ENCODE data around the gene PDYN.

PDYN gene

DNA sequence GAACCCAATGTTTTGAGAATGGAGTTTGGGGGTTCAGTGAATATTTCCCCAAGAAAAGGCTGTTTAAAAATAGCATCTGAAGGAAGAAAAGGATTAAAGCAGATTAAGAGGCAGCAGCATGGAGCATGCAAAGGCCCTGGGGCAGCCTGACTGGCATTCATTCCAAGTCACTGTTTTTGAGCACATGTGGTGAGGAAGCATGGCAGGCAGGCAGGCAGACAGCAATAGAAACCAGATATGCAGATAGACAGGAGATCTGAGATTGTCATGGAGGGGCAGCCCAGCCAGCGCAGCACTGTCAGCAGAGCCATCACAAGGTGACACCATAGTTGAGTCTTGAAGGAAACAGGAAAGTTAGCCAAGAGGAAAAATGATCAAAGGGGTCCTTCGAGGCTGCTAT, 60.9 kb downstream of the PDYN start:
- no peaks in the 10 kb centered on the region for H3K9me3 ChIP-seq (ENCODE audit: control insufficient read depth in 1 of 2, low read length in 2 of 2)

DNA sequence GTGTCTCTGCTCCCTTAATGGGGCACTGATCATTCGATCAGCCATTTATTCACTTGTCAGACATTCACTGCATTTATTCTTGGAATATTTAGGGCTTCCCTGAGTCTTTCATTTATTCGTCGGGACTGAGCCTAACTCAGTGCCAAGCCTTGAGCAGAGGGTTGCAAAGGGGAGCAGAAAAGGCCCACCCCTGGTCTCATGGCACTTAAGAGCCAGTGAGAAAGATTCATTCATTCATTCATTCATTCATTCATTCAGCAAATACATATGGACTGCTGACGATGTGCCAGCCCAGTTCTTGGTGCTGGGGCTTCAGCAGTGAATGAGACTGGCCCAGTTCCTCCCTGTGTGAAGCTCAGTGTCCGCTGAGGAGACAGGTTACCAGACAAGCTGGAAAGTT, 62.0 kb downstream of the PDYN start:
- Histone ChIP-seq H3K4me1 (ENCODE audit: control insufficient read depth in 1 of 2, insufficient read depth in 2 of 2, low read length in 2 of 2) (peaks cover 0 to 6% of the 10 kb centered on the region in 2 donors), H3K9me3 (ENCODE audit: control insufficient read depth in 1 of 2, low read length in 2 of 2) (no peaks in the 10 kb centered on the region), H3K27me3 (ENCODE audit: low read depth, low read length) (no peaks in the 10 kb centered on the region), H3K27ac (ENCODE audit: low read length) (no peak overlapping the region), H3K36me3 (ENCODE audit: control insufficient read depth in 1 of 2, insufficient read depth in 2 of 2, low read length in 2 of 2) (peaks cover 0 to 11% of the 10 kb centered on the region in 2 donors), H3K4me3 (ENCODE audit: low read depth in 1 of 2, low read length in 2 of 2) (no peak overlapping the region)

More for the DNA sequence above, 60.9 kb downstream of the PDYN start:
- no peak overlapping the region for H3K27ac ChIP-seq (ENCODE audit: low read length)
- H3K4me3 ChIP-seq (ENCODE audit: low read depth in 1 of 2, low read length in 2 of 2): no peak overlapping the region
- H3K36me3 ChIP-seq (ENCODE audit: control insufficient read depth in 1 of 2, insufficient read depth in 2 of 2, low read length in 2 of 2): peaks cover 0 to 11% of the 10 kb centered on the region in 2 donors
- peaks cover 0 to 6% of the 10 kb centered on the region in 2 donors for H3K4me1 ChIP-seq (ENCODE audit: control insufficient read depth in 1 of 2, insufficient read depth in 2 of 2, low read length in 2 of 2)
- H3K27me3 ChIP-seq (ENCODE audit: low read depth, low read length): no peaks in the 10 kb centered on the region

DNA sequence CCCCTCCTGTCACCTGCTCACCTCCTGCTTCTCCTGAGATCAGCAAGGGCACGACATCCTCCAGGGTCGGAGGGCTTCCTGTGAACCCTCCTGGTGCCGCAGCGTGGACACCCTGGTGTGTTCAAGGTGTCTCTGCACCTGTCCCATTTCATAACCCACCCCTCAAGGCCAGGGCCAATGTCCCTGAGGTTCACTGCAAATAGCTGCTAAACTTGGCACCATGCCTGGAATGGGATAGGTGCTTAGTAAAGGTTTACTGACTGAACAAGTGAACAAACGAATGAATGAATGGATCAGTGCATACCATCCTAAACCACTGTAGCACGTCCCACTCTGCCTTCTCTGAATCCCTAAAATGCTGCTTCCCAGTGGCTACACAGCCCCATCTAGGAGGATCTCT, 63.7 kb downstream of the PDYN start:
- Histone ChIP-seq H3K27me3 (ENCODE audit: low read depth, low read length) (no peaks in the 10 kb centered on the region), H3K27ac (ENCODE audit: low read length) (no peak overlapping the region), H3K9me3 (ENCODE audit: control insufficient read depth in 1 of 2, low read length in 2 of 2) (no peaks in the 10 kb centered on the region), H3K4me3 (ENCODE audit: low read depth in 1 of 2, low read length in 2 of 2) (no peak overlapping the region), H3K4me1 (ENCODE audit: control insufficient read depth in 1 of 2, insufficient read depth in 2 of 2, low read length in 2 of 2) (peaks cover 0 to 11% of the 10 kb centered on the region in 2 donors), H3K36me3 (ENCODE audit: control insufficient read depth in 1 of 2, insufficient read depth in 2 of 2, low read length in 2 of 2) (peaks cover 6 to 9% of the 10 kb centered on the region in 2 donors)

DNA sequence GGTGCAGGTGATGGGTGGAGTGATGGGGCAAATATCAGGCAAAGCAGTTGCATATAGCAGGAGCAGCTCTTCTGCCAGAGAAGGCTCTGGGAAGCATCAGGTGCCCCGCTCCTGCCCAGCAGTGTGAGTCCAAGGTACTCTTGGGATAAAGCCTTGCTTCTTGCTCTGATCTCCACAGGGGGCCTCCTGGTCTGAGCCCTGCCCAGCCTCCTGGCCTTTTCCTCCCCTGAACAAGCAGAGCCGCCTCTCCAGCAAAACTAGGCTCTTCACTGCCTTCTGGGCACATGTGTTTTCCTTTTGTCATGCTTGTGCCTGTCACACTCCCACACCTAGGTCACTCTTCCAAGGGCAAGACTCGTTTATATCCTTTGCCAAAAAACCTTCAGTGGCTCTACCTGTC, 64.4 kb downstream of the PDYN start:
- Histone ChIP-seq H3K27ac (ENCODE audit: low read length) (no peak overlapping the region), H3K36me3 (ENCODE audit: control insufficient read depth in 1 of 2, insufficient read depth in 2 of 2, low read length in 2 of 2) (peaks cover 10 to 12% of the 10 kb centered on the region in 2 donors), H3K27me3 (ENCODE audit: low read depth, low read length) (no peaks in the 10 kb centered on the region), H3K4me3 (ENCODE audit: low read depth in 1 of 2, low read length in 2 of 2) (no peak overlapping the region), H3K9me3 (ENCODE audit: control insufficient read depth in 1 of 2, low read length in 2 of 2) (no peaks in the 10 kb centered on the region), H3K4me1 (ENCODE audit: control insufficient read depth in 1 of 2, insufficient read depth in 2 of 2, low read length in 2 of 2) (peaks cover 0 to 11% of the 10 kb centered on the region in 2 donors)

DNA sequence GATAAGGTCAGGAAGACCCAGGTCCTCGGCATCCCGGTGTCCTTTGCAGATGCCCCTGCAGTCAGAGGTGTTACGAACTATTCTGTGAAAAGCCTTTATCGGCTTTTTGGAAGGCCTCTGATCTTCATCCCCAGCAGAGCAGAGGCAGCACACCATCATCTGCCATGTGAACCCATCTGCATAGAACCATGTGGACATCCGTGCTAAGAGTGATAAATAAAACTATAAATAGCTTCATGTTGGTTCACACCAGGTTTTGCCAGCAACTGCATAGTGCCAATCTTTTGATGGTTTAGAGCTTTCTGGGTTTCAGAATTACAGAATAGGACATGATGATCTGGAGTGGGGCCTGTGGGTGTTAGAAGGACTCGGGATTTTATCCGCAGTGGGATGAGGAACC, 65.1 kb downstream of the PDYN start:
- Histone ChIP-seq H3K36me3 (ENCODE audit: control insufficient read depth in 1 of 2, insufficient read depth in 2 of 2, low read length in 2 of 2) (peaks cover 12 to 14% of the 10 kb centered on the region in 2 donors), H3K27ac (ENCODE audit: low read length) (no peak overlapping the region), H3K4me1 (ENCODE audit: control insufficient read depth in 1 of 2, insufficient read depth in 2 of 2, low read length in 2 of 2) (peaks cover 0 to 11% of the 10 kb centered on the region in 2 donors), H3K4me3 (ENCODE audit: low read depth in 1 of 2, low read length in 2 of 2) (no peak overlapping the region), H3K27me3 (ENCODE audit: low read depth, low read length) (no peaks in the 10 kb centered on the region), H3K9me3 (ENCODE audit: control insufficient read depth in 1 of 2, low read length in 2 of 2) (no peaks in the 10 kb centered on the region)
